Epidermal melanocyte (primary cell): ENCODE measurements around the gene GOSR2.
"Not testable (repeated sequence)": the region's sequence is repeated elsewhere in the genome, so short reads cannot be mapped to it uniquely, and the experiment has no call there.

ENCODE experiments used
- DNase-seq: peaks from one replicate; pipeline ENCODE4 v3.0.0; 2011; ENCODE audit warnings: low spot score; ENCODE audit not compliant: insufficient read length

GOSR2 gene

DNA sequence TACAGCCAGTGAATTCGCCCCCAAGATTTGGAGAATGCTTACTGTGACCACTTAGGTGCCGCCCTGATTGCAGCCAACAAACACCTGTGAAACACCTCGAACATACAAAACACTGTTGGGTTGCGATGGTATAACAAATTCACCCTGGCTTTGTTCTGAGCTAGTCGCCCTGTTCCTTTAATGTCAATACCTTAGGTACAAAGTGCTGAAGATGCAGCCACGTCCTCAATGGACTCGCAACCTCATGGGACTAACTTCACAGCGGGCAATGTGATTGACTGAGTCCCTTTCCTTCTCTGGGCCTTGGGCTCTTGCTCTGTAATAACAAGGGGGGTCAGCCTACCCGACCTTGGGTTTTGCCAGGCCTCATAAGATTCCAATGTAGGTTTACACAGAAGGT is 28.9 kb upstream of the GOSR2 start:
- no peak for DNase-seq

DNA sequence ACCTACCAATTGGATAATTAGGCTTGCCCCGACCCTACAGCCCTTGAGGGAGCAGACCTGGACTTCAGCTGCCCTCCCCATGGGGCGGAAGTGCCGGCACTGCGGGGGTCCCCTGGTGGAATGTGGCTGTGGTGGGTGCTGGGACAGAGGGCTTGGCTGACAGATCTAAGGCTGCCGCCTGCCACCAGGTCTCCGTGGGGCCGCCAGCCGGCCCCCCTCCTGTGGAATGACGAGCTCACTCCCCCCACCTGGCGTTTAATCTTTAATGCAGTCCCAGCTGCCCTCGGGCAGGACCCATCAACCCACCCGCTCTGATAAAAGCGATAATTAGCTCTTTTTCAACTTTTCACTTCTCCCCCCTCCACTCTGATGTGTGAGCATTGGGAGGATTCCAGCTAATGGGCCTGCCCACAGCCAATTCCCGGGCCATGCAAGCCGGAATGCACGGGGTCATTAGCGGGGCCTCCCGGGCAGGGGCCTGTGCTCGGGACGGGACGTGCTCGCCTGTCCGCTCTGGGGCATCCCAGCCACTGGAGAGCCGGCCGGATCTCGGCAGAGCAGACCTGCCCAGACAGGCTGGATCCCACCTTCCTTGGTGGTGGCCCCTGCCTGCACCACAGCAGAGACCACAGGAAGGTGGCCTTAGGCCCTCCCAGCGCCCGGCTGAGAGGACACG is 28.3 kb upstream of the GOSR2 start:
- no peak for DNase-seq

DNA sequence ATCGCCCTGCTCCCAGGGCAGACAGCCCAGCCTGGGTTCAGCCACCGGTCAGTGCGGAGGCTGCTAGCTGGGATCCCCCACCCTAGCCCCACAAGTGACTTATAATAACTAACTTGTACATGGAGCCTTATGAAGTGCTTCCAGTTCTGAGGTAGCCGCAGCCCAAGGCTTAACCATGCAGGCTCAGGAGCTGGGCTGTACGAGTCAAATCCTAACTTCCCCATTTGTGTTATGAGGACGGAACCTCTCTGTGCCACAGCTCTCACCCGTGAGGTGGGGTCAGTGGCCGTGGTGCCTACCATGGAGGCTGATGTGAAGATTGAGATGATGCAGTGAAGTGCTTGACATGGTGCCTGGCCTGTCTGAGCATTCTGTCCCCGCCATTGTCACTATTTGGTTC is 27.8 kb upstream of the GOSR2 start:
- no peak for DNase-seq

DNA sequence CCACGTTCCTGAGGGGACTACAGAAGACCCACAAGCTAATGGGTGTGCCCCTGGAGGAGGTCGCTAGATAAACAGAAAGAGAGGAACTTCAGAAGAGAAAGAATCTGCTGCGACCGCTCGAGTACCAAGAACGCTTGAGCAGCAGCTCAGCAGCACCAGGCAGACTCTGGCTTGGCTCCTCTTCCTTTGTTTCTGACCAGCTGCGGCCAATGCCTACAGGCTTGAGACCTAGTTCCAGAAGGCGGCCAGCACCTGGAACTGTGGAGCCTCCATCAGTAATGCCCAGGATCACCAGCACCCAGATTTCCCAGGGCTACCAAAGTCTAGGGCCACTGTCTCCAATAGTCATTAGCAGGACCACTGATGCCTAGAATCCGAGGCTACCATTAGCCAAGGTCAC is 26.0 kb upstream of the GOSR2 start:
- DNase-seq: no peak

DNA sequence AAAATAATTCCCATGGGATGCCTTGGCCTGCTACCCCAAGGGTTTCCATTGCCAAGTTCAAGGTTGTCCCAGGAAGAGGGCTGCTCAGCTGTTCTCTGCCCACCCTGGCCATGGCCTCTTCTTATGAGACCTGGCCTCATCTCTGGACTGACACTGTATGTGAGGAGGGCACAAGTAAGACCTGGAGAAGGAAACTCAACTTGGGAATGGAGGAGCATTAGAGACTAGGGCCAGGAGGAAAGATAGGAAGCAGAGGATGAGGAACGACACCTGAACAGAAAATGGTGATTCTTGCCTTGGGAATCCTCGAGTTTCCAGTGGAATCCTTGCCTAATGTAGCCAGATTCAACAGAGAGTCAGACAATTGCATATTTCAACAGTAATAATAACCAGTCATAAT is 24.6 kb upstream of the GOSR2 start:
- no peak for DNase-seq

DNA sequence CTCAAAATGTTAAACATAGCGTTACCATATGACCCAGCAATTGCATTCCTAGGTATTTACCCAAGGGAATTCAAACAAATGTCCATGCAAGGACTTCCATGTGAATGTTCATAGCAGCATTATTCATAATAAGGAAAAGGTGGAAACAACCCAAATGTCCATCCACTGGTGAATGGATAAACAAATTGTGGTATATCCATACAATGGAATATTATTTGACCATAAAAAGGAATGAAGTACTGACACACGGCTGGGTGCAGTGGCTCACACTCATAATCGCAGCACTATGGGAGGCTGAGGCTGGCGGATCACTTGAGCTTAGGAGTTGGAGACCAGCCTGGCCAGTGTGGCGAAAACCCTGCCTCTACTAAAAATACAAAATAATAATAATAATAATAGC is 24.1 kb upstream of the GOSR2 start:
- DNase-seq: no peak

DNA sequence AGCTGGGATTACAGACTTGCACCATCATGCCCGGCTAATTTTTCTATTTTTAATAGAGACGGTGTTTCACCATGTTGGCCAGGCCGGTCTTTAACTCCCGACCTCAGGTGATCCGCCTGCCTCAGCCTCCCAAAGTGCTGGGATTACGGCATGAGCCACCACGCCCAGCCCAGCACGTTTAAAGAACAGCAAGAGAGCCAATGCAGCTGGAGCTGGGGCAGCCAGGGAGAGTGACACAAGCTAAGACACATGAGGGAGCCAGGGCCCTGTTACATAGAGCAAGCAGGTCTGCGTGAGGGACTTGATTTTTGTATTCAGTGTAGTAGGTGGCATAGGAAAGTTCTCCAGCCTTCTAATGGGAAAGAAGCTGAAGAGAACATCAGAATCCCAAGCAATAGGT is 21.7 kb upstream of the GOSR2 start:
- no peak for DNase-seq

DNA sequence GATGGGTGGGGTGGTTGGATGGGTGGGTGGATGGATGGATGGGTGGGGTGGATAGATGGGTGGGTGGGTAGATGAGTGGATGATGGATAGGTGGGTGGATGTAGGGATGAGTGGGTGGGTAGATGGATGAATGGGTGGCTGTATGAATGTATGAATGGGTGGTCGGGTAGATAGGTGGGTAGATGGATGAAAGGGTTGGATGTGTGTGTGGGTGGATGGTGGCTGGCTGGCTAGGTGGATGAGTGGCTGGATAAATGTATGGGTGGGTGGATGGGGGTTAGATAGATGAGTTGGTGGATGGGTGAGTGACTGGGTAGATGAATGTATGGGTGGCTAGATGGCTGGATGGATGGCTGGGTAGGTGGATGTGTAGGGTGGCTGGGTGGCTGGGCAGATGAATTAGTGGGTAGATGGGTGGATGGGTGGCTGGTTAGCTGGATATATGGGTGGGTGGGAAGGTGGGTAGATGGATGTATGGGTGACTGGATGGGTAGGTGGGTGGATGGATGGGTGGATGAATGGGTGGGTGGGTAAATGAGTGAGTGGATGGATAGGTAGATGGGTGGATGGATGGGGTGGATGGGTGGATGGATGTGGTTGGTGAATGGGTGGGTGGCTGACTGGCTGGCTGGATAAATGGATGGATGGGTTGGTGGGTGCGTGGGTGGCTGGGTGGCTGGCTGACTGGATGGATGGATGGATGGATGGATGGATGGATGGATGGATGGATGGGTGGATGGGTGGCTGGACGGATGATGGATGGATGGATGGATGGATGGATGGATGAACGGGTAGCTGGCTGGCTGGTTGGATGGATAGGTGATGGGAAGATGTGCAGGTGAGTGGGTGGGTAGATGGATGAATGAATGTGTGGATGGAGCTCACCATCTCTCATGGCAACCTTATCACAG is 18.9 kb upstream of the GOSR2 start:
- DNase-seq: no peak

DNA sequence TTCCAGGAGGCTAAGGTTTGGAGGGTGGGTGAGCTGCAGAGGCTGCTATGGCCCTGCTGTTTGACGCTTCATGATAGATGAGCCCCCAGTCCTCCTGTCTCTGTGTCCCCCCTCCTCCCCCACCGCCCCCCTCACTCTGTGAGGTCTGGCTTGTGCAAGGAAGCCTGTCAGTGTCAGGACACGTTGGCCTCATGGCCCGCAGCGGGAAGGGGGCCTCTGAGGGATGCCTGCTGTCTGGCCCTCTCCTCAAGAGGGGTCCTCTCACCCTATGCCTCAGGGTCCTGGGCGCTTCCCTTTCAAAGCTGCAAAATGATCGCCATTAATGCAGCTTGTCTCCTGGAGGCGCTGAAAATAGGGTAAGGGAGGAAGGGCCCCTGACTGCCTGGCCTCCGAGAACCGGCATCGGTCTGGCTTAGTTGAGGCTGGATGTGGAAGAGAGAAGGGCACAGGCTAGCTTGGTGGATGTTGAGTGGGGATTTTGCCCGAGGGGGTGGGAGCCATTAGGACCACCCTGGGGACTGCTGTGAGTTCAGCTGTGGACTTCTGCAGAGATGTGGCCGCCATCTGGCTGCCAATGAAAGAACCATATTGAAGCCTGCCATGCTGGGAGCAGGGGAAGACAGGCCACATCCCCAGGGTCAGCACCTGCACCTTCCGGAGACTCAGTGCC is 14.8 kb upstream of the GOSR2 start:
- no peak for DNase-seq

DNA sequence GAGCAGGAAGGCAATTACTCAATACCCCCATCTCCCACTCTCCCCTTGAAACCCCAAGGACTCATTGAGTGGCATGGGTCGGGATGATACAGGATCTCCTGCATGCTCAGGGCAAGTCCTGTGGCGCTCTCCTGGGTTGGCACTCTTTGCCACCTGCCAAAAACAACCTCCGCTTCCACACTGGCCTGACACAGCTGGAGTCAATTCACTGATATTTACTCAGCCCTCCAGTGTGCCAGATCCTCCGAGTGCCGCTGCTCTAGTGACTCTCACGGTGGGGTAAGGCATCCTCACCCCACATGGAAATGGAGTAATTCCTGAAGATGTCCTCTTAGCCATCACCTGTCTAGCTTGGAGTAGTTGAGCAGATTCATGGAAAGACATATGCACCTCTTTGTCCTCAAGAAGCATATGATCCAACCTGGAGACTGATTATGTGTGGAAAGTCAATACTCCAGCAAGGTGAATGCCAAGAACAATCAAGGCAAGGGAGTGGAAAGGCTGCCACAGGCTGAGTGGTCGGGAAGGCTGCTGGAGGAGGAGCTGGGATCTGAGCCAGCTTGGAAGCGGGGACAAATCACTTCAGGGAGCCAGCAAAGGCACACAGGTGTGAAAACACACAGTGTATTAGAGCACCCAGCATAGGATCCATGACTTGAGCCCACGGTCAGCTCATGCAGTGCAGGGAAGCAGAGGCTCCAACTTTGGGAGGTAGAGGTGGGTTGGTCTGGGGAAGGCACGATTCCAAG is 12.6 kb upstream of the GOSR2 start:
- no peak for DNase-seq

DNA sequence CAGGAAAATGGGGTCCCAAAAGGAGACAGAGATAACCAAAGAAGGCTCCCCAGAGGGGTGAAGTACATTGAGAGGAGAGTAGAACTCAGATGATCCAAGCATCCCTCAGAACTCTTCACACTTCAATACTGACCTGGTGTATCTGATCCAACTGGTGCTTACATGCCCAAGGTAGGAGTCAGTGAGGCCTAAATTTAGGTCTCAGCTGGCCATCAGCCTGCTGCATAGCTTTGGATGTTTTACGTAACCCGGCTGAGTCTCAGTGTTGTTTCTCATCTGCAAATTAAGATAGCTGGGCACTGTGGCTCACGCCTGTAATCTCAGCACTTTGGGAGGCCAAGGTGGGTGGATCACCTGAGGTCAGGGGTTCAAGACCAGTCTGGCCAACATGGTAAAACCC is 11.6 kb upstream of the GOSR2 start:
- DNase-seq: no peak

DNA sequence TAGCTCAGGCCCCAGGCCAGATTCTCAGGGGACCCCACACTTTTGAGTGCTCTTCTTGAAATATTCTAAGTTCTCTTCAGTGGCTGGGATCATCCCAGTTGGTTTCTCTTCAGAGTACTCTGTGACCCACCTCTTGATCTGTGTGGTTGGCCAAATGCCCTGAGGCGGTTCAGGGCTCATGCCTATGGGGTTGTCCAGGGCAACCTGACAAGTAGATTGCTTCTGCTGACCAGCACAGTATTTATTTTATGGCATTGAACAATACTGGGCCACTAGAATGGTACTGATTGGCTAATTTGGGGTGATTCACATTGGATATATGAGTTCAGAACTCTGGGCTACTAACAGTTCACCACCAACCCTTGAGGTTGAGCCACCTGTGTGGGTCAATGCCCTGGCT is 7.4 kb upstream of the GOSR2 start:
- DNase-seq: no peak

DNA sequence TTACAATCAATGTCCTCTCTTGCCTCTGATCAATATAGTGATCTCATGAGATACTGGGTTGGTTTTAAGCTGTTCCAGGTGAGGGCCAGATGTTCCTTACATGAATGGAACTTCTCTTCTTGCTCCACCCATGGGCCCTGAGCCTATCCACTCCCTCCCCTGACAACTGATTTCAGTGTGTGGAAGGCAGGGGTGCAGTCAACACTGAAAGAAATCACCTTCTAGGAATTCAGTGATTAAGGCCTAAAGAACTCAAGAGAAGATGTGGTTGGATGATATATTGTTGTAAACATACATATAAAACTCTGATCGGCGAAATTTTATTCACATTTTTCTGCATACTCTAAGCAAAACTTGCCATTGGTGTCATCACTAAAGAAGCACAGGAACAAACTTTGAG is 6.7 kb upstream of the GOSR2 start:
- no peak for DNase-seq

DNA sequence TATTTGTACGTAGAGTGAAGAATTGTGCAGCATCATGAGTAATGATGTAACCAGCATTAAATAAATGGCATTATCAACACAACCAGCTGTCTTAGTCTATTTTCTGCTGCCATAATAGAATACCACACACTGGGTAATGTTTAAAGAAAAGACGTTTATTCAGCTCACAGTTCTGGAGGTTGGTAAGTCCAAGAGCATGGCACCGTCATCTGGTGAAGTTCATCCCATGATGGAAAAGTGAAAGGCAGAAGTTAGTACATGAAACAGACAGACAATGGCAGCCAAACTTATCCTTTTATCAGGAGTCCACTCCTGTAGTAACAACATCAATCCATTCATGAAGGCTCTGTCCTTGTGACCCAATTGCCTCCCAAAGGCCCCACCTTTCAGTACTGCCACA is 6.3 kb upstream of the GOSR2 start:
- DNase-seq: no peak

DNA sequence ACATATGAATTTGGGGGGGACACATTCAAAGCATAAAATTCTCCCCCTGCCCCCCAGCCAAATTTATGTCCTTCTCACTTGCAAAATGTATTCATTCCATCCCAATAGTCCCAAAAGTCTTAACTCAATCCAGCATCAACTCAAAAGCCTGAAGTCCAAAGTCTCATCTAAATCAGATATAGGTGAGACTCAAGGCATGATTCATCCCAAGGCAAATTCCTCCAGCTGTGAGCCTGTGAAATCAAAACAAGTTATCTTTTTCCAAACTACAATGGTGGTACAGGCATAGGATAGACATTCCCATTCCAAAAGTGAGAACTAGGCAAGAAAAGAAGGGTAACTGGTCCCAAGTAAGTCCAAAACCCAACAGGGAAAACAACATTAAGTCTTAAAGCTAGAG is 5.9 kb upstream of the GOSR2 start:
- no peak for DNase-seq

DNA sequence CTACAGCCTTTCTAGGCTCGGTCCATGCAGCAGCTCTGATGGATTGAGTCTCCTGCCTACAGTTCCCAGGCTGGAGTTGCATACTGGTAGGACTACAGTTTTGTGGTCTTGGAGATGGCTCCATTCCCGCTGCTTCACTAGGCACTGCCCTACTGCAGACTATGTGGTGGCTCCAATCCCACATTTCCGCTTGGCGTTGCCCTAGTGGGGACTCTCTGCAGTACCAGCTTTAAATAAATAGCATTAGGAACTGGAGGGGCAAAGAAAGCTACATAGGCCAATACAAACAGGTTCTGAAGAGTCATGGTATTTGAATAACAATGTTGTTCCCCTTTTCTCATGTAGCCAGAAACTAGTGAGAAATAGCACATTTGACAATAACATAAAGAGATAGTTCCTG is 5.4 kb upstream of the GOSR2 start:
- DNase-seq: no peak

DNA sequence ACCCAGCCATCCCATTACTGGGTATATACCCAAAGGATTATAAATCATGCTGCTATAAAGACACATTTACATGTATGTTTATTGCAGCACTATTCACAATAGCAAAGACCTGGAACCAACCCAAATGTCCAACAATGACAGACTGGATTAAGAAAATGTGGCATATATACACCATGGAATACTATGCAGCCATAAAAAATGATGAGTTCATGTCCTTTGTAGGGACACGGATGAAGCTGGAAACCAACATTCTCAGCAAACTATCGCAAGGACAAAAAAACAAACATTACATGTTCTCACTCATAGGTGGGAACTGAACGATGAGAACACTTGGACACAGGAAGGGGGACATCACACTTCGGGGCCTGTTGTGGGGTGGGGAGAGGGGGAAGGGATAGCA is 998 bp upstream of the GOSR2 start:
- not testable (repeated sequence) for DNase-seq

DNA sequence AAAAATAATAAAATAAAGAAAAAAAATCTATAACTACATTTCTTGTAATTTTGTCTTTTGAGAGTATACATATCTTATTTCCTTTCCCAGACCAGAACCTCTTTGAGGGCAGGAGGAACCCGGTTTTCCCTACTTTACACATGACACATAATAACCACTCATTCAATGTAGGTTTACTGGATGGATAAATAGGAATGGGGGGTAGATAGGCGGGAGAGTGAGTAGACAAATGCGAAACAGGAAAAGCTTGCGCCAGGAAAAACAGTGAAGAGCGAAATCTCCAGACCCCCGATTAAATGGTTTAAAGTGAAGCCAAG is 515 bp upstream of the GOSR2 start:
- no peak for DNase-seq

DNA sequence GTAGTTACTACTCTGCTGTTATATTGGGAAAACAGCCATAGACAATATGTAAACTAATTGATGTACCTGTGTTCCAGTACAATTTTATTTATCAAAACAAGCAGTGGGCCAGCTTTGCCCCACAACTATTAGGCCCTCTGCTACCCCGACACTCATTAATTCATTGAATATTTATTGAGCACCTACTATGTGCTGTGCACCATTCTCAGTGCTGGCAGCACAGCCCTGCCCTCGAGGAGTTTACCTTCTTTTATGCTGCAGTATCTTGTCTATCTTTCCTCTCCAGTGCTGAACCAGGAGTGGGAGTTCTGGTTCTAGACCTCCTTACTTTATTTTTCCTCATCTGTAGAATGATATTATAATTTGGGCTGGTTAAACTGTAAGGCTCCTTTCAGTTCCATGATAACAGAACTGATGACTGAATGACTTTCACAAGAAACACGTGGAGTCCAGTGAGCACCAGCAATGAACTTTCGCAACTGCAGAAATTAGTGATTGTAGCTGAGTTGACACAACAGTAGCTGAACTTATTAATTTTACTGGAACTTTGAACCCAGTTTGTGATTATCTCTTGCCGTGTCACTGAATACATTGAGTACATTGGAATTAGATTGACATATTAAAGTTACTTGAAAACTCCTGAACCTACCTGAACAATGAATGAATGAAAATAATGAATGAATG is 2.4 kb downstream of the GOSR2 start:
- no peak for DNase-seq

DNA sequence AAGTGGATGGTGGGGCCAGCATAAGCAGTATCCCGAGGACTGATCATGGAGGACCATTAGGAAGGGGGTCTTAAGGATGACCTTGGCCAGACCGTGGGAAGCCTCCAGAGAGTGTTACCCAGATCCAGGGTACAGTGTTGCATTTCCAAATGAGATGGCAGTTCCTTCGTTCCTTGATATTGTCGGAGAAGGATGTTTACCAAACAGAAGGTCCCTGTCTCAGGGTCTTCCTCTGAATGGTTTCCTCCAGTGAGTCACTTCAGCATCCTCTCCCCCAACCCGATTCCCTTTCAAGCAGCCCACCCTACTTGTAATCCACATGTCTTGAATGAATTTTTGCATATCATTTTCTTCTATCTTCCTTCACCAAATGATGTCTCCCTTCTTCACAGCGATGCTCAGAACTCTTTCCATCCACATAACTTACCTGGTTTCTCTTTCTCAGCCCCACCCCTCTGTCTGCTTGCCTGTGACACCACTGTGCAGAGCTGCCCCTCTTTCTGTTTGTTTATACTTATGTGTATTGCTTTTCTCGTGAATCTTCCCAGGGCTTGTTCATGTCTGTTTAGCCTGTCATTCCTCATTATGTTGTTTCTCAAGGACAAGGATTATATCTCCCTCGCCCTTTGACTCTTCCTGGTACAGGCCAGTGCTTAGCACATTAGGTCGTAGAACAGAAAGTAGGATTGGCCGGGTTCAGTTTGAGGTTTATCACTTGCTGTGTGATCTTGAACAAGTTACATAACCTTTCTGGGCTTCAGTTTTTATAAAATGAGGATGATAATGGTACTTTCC is 5.7 kb downstream of the GOSR2 start:
- DNase-seq: no peak

DNA sequence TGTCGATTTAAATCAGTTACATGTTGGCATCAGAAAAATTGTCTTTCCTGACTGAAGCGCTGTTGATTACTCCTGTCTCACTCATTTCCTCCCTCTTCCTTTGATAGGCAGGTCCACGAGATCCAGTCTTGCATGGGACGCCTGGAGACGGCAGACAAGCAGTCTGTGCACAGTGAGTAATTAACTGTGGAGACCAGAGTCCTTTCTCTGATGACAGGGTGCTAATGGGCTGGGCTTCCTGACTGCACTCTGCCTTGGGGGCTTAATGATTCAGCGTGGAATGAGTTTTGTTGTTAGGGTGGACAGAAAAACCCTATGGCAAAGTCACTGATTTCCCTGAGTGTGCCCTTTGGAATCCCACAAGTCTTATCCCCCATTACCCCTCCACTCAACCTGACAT is 6.5 kb downstream of the GOSR2 start:
- DNase-seq: no peak
